Measurements from ENCODE around the gene FBLN7.

FBLN7 gene

DNA sequence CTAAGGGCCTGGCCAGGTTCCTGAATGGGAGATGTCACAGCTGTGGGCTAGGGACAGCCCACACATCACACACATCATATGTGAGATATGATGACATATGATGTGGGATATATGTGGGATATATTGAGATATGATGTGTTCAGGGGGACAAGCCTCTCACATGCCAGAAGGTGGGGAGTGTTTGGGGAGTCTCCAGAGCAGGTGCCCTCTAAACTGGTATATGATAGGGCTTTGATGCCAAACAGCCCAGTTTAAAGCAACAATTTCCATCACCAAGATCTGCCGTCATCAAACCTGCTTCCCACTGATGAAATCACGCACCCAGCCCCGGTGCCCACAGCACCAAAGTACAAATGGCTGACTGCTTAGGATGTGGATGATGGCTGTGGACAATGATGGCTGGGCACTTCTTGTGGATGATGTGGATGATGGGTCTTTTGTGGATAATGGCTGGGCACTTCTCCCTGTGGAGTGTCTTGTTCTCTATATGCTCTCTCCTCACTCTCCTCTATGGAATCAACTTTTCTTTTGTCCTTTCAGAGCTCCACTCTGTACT is 50.9 kb downstream of the FBLN7 start:
- intact Hi-C loops (cut with DNase I; ENCODE audit: low total_unique reads), result no loop called here
- DNase-seq, result no peak
- no peaks in the 10 kb centered on the region for H3K9me3 ChIP-seq
- H3K36me3 ChIP-seq, result peaks cover 0 to 10% (median 0%) of the 10 kb centered on the region in 3 donors
- H3K4me1 ChIP-seq, result no peaks in the 10 kb centered on the region
- TF ChIP-seq, protein P1, sequence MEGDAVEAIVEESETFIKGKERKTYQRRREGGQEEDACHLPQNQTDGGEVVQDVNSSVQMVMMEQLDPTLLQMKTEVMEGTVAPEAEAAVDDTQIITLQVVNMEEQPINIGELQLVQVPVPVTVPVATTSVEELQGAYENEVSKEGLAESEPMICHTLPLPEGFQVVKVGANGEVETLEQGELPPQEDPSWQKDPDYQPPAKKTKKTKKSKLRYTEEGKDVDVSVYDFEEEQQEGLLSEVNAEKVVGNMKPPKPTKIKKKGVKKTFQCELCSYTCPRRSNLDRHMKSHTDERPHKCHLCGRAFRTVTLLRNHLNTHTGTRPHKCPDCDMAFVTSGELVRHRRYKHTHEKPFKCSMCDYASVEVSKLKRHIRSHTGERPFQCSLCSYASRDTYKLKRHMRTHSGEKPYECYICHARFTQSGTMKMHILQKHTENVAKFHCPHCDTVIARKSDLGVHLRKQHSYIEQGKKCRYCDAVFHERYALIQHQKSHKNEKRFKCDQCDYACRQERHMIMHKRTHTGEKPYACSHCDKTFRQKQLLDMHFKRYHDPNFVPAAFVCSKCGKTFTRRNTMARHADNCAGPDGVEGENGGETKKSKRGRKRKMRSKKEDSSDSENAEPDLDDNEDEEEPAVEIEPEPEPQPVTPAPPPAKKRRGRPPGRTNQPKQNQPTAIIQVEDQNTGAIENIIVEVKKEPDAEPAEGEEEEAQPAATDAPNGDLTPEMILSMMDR (IDR thresholded peaks at IDR 0.05), result no peak
- H3K27ac ChIP-seq, result no peak overlapping the region
- no peaks in the 10 kb centered on the region for H3K27me3 ChIP-seq
- no peak overlapping the region for H3K4me3 ChIP-seq

DNA sequence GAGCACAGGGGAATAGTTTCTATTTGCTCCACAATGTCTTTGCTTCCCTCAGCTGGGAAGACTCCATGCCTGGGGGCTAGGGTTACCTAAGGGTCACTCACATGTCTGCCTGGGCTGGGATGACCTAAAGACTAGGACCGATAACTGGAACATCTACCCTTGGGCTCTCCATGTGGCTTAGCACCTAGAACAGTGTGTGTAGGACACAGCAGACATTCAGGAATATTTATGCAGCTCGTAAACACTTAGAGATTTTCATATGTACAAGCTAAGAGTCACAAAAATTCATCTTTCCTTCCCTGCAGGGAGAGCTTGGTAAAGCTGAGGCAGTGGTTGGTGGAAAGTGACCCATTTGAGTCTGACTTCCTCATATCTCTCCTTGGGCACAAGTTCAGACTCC is 55.8 kb downstream of the FBLN7 start:
- Histone ChIP-seq H3K27me3 (no peaks in the 10 kb centered on the region), H3K4me1 (no peaks in the 10 kb centered on the region), H3K4me3 (no peak overlapping the region), H3K27ac (no peak overlapping the region), H3K9me3 (no peaks in the 10 kb centered on the region), H3K36me3 (no peaks in the 10 kb centered on the region)
- DNase-seq, result no peak
- intact Hi-C loops (cut with DNase I; ENCODE audit: low total_unique reads), result no loop called here
- TF ChIP-seq, protein P1 (IDR thresholded peaks at IDR 0.05), result no peak

DNA sequence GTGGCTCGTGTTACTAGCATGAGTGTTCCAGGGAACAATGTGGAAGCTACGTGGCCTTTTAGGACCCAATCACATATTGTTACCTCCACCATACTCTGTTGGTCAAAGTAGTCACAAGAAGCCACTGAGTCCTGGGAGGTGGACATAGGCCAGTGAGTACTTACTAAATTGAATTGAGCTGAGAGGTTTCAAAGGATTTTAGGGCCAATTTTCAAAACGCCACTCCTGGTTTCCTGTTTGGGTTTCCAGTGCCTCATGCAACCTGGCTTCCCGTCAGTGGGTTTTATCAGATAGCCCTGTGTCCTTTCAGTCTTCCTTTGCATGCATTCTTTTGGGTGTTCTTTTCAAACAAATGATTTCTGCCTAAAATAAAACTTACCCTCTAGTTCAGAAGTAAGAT is 56.3 kb downstream of the FBLN7 start:
- Histone ChIP-seq H3K4me3 (no peak overlapping the region), H3K36me3 (no peaks in the 10 kb centered on the region), H3K27me3 (no peaks in the 10 kb centered on the region), H3K27ac (no peak overlapping the region), H3K9me3 (no peaks in the 10 kb centered on the region), H3K4me1 (no peaks in the 10 kb centered on the region)
- intact Hi-C loops (cut with DNase I; ENCODE audit: low total_unique reads), result no loop called here
- DNase-seq, result no peak
- TF ChIP-seq, protein P1 (IDR thresholded peaks at IDR 0.05), result no peak

DNA sequence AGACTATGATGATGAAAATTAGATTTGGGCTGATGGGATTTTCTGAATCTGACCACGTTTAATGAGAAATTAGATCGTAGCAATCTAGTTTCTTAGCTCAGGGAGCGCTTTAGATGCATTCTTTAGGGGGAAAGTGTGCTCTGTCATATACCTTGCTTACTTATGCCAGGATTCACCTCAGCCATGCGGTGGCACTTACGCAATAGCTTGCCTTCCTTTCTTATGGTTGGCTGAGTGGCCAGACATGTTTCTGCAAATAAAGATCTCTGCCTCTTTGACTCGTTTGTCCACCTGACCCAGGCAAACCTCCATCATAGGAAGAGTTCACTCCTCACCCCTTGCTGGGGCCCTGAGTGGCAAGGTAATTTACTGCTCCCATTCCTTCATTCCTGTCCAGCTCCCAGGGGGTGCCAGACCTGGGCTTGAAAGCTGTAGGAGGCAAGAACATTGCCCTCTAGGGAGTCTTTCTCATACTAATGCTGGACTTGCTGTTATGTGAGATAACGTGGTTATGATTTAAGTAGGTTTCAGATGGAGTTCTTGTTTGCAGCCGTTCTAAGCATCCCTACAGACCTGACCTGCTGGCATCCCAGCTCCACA is 57.1 kb downstream of the FBLN7 start:
- peaks cover 0 to 4% (median 0%) of the 10 kb centered on the region in 3 donors for H3K36me3 ChIP-seq
- H3K27ac ChIP-seq, result no peak overlapping the region
- H3K27me3 ChIP-seq, result no peaks in the 10 kb centered on the region
- no peak overlapping the region for H3K4me3 ChIP-seq
- H3K4me1 ChIP-seq, result no peaks in the 10 kb centered on the region
- TF ChIP-seq, protein P1 (IDR thresholded peaks at IDR 0.05), result no peak
- no peak for DNase-seq
- intact Hi-C loops (cut with DNase I; ENCODE audit: low total_unique reads), result no loop called here
- H3K9me3 ChIP-seq, result no peaks in the 10 kb centered on the region

DNA sequence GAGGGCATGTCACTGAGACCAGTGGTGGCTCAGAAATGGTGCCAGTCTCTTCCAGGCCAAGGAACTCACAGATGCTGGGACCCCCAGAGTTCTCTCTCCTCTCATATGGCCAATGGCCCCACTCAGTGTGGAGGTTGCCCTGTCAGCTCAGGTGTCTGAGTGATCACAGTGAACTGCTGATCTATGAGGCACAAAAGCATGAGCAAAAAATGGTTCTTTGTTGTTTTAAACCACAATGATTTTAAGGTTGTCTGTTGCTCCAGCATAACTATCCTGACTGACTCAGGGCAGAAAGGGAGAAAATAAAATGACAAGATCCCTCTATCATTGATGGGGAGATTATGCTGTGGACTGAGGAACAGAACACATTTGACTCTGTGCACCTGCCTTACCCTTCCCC is 57.8 kb downstream of the FBLN7 start:
- no peak for DNase-seq
- Histone ChIP-seq H3K4me3 (no peak overlapping the region), H3K27ac (no peak overlapping the region), H3K9me3 (no peaks in the 10 kb centered on the region), H3K27me3 (no peaks in the 10 kb centered on the region), H3K4me1 (no peaks in the 10 kb centered on the region), H3K36me3 (peaks cover 0 to 4% (median 0%) of the 10 kb centered on the region in 3 donors)
- TF ChIP-seq, protein P1 (IDR thresholded peaks at IDR 0.05), result no peak
- intact Hi-C loops (cut with DNase I; ENCODE audit: low total_unique reads), result no loop called here
